HG03196 (cell line): Measurements from ENCODE around the gene LIN37.
"Not testable (repeated sequence)": the region's sequence is repeated elsewhere in the genome, so short reads cannot be mapped to it uniquely, and the experiment has no call there.

Experiments
- ATAC-seq: cut with Tn5 transposase; IDR thresholded peaks from one replicate; pipeline ENCODE4 v1.9.1; 2021; ENCODE audit not compliant: unreplicated experiment

Gene LIN37

DNA sequence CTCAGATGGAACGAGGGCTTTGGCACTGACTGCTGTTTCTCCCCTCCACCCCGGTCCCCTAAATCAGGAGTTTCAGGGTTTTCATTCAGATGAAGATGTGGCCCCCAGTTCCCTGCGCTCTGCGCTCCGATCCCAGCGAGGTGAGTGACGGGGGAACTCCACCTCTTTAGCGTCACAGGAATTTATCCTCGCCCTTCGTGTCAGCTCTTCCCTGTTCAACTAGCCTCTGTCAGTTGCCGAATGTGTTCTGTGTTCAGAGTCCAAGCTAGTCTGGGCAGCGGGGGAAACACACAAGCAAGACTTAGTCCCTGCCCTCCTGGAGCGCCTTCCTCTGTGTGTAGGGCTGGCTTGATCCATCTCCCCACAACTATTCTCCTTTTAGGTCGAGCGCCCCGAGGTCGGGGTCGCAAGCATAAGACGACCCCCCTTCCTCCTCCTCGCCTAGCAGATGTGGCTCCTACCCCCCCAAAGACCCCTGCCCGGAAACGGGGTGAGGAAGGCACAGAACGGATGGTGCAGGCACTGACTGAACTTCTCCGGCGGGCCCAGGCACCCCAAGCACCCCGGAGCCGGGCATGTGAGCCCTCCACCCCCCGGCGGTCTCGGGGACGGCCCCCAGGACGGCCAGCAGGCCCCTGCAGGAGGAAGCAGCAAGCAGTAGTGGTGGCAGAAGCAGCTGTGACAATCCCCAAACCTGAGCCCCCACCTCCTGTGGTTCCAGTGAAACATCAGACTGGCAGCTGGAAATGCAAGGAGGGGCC lies 28.8 kb upstream of the LIN37 start:
- ATAC-seq: no peak

DNA sequence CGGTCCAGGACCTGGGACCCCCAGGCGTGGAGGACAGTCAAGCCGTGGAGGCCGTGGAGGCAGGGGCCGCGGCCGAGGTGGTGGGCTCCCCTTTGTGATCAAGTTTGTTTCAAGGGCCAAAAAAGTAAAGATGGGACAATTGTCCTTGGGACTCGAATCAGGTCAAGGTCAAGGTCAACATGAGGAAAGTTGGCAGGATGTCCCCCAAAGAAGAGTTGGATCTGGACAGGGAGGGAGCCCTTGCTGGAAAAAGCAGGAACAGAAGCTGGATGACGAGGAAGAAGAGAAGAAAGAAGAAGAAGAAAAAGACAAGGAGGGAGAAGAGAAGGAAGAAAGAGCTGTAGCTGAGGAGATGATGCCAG lies 28.2 kb upstream of the LIN37 start:
- ATAC-seq: no peak

DNA sequence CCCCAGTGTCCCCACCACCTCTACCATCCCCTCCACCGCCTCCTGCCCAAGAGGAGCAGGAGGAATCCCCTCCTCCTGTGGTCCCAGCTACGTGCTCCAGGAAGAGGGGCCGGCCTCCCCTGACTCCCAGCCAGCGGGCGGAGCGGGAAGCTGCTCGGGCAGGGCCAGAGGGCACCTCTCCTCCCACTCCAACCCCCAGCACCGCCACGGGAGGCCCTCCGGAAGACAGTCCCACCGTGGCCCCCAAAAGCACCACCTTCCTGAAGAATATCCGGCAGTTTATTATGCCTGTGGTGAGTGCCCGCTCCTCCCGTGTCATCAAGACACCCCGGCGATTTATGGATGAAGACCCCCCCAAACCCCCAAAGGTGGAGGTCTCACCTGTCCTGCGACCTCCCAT lies 27.7 kb upstream of the LIN37 start:
- no peak for ATAC-seq

DNA sequence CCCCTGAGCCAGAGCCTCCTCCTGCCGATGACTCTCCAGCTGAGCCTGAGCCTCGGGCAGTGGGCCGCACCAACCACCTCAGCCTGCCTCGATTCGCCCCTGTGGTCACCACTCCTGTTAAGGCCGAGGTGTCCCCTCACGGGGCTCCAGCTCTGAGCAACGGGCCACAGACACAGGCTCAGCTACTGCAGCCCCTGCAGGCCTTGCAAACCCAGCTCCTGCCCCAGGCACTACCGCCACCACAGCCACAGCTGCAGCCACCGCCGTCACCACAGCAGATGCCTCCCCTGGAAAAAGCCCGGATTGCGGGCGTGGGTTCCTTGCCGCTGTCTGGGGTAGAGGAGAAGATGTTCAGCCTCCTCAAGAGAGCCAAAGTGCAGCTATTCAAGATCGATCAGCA lies 27.0 kb upstream of the LIN37 start:
- no peak for ATAC-seq

DNA sequence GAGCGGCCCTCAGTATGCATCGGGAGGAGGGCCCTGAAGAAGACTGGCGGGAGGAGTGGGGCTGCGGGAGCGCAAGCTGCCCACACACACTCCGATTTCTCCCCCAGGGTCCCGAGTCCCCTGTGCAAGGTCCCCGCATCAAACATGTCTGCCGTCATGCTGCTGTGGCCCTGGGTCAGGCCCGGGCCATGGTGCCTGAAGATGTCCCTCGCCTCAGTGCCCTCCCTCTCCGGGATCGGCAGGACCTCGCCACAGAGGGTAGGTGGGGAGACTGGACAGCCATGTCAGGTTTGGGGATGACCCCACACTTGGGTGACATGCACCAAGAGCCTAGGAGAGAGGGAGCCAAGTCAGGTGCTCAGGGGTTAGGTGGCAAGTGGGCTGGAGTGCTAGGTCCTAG lies 25.9 kb upstream of the LIN37 start:
- no peak for ATAC-seq

DNA sequence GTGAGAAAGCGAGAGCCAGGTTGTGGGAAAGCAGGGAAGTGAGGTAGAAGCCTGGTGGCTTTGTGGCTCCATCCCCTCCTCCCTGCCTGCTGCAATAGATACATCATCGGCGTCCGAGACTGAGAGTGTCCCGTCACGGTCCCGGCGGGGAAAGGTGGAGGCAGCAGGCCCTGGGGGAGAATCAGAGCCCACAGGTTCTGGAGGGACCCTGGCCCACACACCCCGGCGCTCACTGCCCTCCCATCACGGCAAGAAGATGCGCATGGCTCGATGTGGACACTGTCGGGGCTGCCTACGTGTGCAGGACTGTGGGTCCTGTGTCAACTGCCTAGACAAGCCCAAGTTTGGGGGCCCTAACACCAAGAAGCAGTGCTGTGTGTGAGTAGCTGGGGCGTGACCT lies 25.5 kb upstream of the LIN37 start:
- no peak for ATAC-seq

DNA sequence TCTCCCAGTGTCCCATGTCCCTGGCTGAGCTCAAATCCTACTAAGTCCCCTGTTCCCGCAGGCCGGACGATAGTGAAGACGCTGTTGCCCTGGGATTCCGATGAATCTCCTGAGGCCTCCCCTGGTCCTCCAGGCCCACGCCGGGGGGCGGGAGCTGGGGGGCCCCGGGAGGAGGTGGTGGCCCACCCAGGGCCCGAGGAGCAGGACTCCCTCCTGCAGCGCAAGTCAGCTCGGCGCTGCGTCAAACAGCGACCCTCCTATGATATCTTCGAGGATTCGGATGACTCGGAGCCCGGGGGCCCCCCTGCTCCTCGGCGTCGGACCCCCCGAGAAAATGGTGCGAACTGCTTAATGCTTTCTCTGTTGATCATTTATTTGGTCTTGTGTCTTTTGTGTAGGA lies 24.7 kb upstream of the LIN37 start:
- no peak for ATAC-seq

DNA sequence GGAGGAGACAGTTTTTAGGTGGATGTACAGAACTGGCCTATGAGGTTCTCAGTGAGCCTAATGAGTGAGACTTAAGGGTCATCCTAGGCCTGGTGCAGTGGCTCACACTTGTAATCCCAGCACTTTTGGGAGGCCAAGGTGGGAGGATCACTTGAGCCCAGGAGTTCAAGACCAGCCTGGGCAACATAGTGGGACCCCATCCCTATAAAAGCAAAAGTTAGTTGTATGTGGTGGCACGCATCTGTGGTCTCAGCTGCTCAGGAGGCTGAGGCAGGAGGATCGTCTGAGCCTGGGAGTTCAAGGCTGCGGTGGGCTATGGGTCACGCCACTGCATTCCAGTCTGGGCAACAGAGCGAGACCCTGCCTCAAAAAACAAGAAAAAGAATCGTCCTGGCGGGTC lies 24.2 kb upstream of the LIN37 start:
- not testable (repeated sequence) for ATAC-seq

DNA sequence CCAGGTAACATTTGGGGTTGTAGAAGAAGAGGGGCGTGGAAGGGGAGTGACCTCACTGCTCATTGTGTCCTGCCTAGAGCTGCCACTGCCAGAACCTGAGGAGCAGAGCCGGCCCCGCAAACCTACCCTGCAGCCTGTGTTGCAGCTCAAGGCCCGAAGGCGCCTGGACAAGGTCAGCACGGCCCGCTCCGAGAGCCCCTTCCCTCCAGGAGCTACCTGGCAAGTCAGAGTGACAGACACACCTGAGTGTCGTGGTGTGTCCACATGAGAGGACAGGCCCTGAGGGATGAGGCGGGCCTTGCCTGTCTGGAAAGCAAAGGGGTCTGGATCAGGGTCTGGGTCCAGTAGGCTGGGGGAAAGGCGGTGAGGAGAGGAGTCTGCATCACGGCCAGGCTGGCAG lies 23.8 kb upstream of the LIN37 start:
- ATAC-seq: no peak

DNA sequence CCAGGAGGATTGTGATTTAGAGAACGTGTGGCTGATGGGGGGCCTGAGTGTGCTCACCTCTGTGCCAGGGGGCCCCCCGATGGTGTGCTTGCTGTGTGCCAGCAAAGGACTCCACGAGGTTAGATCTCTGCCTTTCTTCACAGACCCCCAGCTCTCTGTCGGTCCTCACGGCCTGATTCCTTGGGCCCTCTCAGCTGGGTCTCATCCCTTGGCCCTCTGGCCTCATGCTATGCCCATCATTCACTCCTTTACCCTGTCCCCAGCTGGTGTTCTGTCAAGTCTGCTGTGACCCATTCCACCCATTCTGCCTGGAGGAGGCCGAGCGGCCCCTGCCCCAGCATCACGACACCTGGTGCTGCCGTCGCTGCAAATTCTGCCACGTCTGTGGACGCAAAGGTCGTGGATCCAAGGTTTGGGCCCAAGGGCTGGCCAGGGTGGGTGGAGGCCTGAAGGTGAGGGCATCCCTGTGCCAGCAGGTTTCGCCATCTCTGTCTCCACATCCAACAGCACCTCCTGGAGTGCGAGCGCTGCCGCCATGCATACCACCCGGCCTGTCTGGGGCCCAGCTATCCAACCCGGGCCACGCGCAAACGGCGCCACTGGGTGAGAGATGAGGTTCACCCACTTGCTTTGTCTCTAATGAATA lies 23.0 kb upstream of the LIN37 start:
- no peak for ATAC-seq

DNA sequence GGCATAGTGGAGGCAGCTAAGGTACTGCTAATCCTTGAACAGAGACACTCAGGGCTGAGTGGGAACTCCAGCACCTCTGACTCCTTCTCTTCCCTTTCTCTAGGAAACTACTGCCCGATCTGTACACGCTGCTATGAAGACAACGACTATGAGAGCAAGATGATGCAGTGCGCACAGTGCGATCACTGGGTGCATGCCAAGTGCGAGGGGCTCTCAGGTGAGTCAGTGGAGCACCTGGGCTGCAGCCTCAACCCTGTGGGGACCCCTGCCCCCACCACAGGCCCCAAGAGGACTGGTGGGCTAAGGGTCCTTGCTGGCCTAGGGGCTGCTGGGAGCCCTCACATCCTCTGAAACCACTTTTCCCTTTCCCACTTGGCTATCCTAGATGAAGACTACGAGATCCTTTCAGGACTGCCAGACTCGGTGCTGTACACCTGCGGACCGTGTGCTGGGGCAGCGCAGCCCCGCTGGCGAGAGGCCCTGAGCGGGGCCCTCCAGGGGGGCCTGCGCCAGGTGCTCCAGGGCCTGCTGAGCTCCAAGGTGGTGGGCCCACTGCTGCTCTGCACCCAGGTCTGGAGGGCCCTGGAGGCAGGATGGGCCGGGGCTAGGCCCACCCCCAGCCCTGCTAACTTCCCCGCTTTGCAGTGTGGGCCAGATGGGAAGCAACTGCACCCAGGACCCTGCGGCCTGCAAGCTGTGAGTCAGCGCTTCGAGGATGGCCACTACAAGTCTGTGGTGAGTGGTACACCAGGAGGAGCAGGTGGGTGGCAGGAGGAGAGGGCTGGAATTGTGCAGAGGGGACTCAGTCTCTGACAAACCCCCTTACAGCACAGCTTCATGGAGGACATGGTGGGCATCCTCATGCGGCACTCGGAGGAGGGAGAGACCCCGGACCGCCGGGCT lies 21.1 kb upstream of the LIN37 start:
- no peak for ATAC-seq

DNA sequence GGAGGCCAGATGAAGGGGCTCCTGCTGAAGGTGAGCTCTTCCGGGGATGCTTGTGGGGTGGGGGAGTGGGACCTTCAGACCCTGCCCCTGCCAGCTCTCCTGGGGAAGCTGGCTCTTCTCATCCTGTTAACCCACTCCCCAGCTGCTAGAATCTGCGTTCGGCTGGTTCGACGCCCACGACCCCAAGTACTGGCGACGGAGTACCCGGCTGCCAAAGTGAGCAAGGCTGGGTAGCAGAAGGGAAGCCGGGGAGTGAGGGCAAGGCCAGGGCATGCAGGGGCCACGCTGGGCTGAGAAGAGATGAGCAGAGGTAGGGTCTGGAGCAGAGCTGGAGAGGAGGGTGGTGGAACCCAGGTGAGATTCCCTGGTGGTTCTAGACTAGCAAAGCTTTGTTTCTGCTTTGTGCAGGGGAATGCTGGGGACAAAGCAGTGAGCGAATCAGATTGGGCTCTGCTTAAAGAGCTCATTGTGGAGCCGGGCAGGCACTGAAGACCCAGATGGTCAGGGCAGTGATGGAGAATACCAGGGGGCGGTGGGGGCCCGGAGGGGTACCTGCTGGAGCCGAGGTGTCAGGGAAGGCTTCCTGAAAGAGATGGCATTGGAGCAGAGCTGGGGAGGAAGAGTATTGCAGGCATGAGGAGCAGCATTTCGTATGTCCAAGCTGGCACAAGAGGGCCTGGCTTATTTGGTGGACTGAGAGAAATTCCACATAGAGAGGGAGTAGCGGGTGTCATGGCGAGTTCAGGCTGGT lies 20.2 kb upstream of the LIN37 start:
- no peak for ATAC-seq

DNA sequence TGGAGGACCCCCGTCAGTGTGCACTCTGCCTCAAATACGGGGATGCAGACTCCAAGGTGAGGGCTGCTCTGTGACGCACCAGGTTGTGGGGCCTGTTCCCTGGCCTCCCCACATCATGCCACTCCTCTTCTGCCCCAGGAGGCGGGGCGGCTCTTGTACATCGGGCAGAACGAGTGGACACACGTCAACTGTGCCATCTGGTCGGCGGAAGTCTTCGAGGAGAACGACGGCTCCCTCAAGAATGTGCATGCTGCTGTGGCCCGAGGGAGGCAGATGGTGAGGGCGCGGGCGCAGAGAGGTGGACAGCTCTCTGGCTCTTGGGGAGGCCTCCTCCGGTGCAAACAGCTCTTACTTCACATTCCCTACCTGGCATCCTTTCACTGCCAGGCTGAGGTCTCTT lies 19.4 kb upstream of the LIN37 start:
- no peak for ATAC-seq

DNA sequence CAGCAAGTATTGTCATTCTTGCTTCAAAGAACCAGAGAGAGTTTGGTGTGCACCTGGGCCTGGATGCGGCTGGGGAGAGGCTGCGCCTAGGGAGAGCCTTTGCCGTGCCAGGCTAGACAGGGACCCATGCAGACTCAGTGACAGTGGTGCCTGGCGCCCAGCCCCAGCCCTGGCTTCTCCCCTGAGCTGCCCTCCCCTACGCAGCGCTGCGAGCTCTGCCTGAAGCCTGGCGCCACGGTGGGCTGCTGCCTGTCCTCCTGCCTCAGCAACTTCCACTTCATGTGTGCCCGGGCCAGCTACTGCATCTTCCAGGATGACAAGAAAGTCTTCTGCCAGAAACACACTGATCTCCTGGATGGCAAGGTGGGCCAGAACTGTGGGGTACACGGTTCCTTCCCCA lies 18.6 kb upstream of the LIN37 start:
- no peak for ATAC-seq

DNA sequence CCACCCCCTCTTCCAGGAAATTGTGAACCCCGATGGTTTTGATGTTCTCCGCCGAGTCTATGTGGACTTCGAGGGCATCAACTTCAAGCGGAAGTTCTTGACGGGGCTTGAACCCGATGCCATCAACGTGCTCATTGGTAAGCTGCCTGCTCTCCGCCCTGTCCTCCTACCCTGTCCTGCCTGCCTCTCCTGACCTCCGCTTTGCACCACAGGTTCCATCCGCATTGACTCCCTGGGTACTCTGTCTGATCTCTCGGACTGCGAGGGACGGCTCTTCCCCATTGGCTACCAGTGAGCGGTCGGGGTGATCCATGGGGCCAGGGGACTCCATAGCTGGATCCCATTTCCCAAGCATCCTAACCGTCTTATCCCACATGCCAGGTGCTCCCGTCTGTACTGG lies 18.1 kb upstream of the LIN37 start:
- ATAC-seq: no peak

DNA sequence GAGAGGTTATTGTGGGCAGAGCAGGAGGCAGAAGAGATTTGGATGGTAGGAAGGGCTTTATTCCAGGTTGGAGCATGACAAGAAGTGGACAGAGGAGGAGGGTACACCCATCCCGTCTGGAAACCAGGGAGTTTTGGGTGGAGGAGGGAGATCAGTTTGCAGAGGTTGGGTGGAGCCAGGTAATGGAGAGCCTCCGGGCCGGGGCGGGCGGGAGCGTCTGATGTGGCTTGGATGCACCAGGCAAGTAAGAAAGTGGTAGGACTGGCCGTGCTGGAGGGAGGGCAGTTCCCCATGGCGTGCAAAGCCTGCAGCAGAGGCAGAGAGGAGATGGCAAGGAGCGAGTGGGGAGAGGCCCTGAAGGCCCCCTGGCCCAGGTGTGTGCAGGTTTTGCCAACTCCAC lies 17.0 kb upstream of the LIN37 start:
- no peak for ATAC-seq

DNA sequence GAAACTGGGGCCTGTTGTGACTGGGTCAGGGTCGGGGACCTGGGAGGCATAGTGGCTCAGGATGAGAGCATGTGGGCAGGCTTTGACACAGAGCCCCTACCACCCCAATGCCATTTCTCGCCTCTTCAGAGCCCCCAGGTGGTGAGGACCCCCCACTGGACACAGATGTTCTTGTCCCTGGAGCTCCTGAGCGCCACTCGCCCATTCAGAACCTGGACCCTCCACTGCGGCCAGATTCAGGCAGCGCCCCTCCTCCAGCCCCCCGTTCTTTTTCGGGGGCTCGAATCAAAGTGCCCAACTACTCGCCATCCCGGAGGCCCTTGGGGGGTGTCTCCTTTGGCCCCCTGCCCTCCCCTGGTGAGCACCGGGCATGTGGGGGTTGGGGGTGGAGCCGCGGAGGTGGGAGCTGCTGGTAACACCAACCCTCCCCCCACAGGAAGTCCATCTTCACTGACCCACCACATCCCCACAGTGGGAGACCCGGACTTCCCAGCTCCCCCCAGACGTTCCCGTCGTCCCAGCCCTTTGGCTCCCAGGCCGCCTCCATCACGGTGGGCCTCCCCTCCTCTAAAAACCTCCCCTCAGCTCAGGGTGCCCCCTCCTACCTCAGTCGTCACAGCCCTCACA lies 16.5 kb upstream of the LIN37 start:
- no peak for ATAC-seq

DNA sequence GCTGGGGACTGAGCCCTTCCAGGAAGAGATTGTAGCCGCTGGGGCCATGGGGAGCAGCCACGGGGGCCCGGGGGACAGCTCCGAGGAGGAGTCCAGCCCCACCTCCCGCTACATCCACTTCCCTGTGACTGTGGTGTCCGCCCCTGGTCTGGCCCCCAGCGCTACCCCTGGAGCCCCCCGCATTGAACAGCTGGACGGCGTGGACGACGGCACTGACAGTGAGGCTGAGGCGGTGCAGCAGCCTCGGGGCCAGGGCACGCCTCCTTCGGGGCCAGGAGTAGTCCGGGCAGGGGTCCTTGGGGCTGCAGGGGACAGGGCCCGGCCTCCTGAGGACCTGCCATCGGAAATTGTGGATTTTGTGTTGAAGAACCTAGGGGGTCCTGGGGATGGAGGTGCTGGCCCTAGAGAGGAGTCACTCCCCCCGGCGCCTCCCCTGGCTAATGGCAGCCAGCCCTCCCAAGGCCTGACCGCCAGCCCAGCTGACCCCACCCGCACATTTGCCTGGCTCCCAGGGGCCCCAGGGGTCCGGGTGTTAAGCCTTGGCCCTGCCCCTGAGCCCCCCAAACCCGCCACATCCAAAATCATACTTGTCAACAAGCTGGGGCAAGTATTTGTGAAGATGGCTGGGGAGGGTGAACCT lies 15.7 kb upstream of the LIN37 start:
- no peak for ATAC-seq

DNA sequence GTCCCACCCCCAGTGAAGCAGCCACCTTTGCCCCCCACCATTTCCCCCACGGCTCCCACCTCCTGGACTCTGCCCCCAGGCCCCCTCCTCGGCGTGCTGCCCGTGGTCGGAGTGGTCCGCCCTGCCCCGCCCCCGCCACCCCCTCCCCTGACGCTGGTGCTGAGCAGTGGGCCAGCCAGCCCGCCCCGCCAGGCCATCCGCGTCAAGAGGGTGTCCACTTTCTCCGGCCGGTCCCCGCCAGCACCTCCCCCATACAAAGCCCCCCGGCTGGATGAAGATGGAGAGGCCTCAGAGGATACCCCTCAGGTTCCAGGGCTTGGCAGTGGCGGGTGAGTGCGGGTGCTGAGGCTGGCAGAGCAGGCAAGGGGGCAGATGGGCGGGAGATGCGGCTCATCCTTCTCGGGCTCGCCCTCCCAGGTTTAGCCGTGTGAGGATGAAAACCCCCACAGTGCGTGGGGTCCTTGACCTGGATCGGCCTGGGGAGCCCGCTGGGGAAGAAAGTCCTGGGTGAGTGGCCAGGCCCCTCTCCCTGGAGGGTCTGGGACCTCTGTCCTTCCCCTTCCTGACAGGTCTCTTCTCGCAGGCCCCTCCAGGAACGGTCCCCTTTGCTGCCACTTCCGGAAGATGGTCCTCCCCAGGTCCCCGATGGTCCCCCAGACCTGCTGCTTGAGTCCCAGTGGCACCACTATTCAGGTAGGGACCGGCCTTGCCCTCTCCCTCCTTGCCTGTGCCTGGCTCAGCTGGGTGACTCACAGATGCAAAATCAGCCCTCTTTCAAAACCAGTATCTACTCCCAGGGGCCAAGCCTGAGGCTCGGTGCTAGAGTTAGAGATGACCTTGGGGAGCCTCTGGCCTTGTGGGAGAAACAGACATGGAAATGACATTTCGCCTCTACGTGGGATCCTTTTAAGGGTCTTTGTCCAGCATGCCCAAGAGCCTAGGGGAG lies 14.9 kb upstream of the LIN37 start:
- no peak for ATAC-seq
